H9 (cell line): Measurements from ENCODE around the gene GTF3C1. TPM values are rescaled to one million over a fixed set of nuclear protein-coding genes. Genes with fewer than 3 reads are reported as not detected.

ENCODE experiments used
- DNase-seq: peaks from one replicate; pipeline ENCODE4 v3.0.0-alpha.2; 2017
- H2AFZ ChIP-seq: one replicate; pipeline ENCODE4 v1.6.1; 2013; ENCODE audit warnings: mild to moderate bottlenecking, low read length, control low read depth, moderate library complexity
- H2AK5ac ChIP-seq: 2 replicates; pipeline ENCODE4 v1.6.1; 2013; ENCODE audit warnings: low read length, control low read depth, mixed read lengths; ENCODE audit not compliant: insufficient read length
- H2BK120ac ChIP-seq: one replicate; pipeline ENCODE4 v1.6.1; 2013; ENCODE audit warnings: low read depth, mild to moderate bottlenecking, low read length, control low read depth, inconsistent platforms; ENCODE audit not compliant: poor library complexity, severe bottlenecking
- H2BK12ac ChIP-seq: 2 replicates; pipeline ENCODE4 v1.6.1; 2013; ENCODE audit warnings: low read length, control low read depth, mixed read lengths, low read depth; ENCODE audit not compliant: insufficient read length
- H2BK15ac ChIP-seq: 2 replicates; pipeline ENCODE4 v1.6.1; 2013; ENCODE audit warnings: low read depth, low read length, control low read depth
- H2BK20ac ChIP-seq: one replicate; pipeline ENCODE4 v1.6.1; 2013; ENCODE audit warnings: low read depth, mild to moderate bottlenecking, low read length, control low read depth, inconsistent platforms; ENCODE audit not compliant: poor library complexity, severe bottlenecking
- H2BK5ac ChIP-seq: 2 replicates; pipeline ENCODE4 v1.6.1; 2013; ENCODE audit warnings: low read length, control low read depth, mixed read lengths; ENCODE audit not compliant: insufficient read length
- H3K14ac ChIP-seq: 2 replicates; pipeline ENCODE4 v1.6.1; 2013; ENCODE audit warnings: low read length, control low read depth; ENCODE audit not compliant: insufficient read depth
- H3K18ac ChIP-seq: 2 replicates; pipeline ENCODE4 v1.6.1; 2013; ENCODE audit warnings: low read depth, mild to moderate bottlenecking, mixed read lengths, low read length, control low read depth; ENCODE audit not compliant: insufficient read length
- H3K23ac ChIP-seq: 2 replicates; pipeline ENCODE4 v1.6.1; 2013; ENCODE audit warnings: low read length, control low read depth, mixed read lengths, low read depth; ENCODE audit not compliant: insufficient read length
- H3K23me2 ChIP-seq: 2 replicates; pipeline ENCODE4 v1.6.1; 2013; ENCODE audit warnings: low read depth, mild to moderate bottlenecking, mixed read lengths, low read length, control low read depth; ENCODE audit not compliant: insufficient read length, poor library complexity, severe bottlenecking
- H3K27ac ChIP-seq: 2 replicates; pipeline ENCODE4 v1.5.1; 2013; ENCODE audit warnings: low read length, control low read depth, mixed read lengths, low read depth; ENCODE audit not compliant: insufficient read length
- H3K27me3 ChIP-seq: 2 replicates; pipeline ENCODE4 v1.6.1; 2013; ENCODE audit warnings: low read length, control low read depth, inconsistent platforms; ENCODE audit not compliant: insufficient read depth
- H3K4ac ChIP-seq: 2 replicates; pipeline ENCODE4 v1.6.1; 2013; ENCODE audit warnings: low read depth, mild to moderate bottlenecking, control low read depth, inconsistent platforms, low read length, moderate library complexity
- H3K4me1 ChIP-seq: 2 replicates; pipeline ENCODE4 v1.6.1; 2013; ENCODE audit warnings: low read length, control low read depth, inconsistent platforms; ENCODE audit not compliant: insufficient read depth
- H3K4me2 ChIP-seq: 2 replicates; pipeline ENCODE4 v1.6.1; 2013; ENCODE audit warnings: low read length, control low read depth, mixed read lengths; ENCODE audit not compliant: insufficient read length, insufficient read depth
- H3K56ac ChIP-seq: 2 replicates; pipeline ENCODE4 v1.6.1; 2013; ENCODE audit warnings: low read depth, mild to moderate bottlenecking, mixed read lengths, low read length, control low read depth; ENCODE audit not compliant: insufficient read length
- H3K79me1 ChIP-seq: 2 replicates; pipeline ENCODE4 v1.6.1; 2013; ENCODE audit warnings: low read depth, mild to moderate bottlenecking, moderate library complexity, low read length, control low read depth, inconsistent platforms; ENCODE audit not compliant: insufficient read depth, poor library complexity, severe bottlenecking
- H3K79me2 ChIP-seq: 2 replicates; pipeline ENCODE4 v1.6.1; 2013; ENCODE audit warnings: low read length, control low read depth, inconsistent platforms; ENCODE audit not compliant: insufficient read depth
- H3K9ac ChIP-seq: 2 replicates; pipeline ENCODE4 v1.6.1; 2013; ENCODE audit warnings: low read length, control low read depth, mixed read lengths; ENCODE audit not compliant: insufficient read length; ENCODE audit errors: extremely low read depth
- H3K9me3 ChIP-seq: one replicate; pipeline ENCODE4 v1.6.1; 2013; ENCODE audit warnings: low read depth, low read length, inconsistent platforms; ENCODE audit not compliant: control insufficient read depth
- H3T11ph ChIP-seq: one replicate; pipeline ENCODE4 v1.6.1; 2013; ENCODE audit warnings: mild to moderate bottlenecking, low read length, control low read depth, inconsistent platforms
- H4K20me1 ChIP-seq: one replicate; pipeline ENCODE4 v1.6.1; 2013; ENCODE audit not compliant: control insufficient read depth, insufficient read length, insufficient read depth
- H4K5ac ChIP-seq: 2 replicates; pipeline ENCODE4 v1.6.1; 2013; ENCODE audit warnings: low read depth, mild to moderate bottlenecking, mixed read lengths, low read length, control low read depth; ENCODE audit not compliant: insufficient read length
- H4K8ac ChIP-seq: replicated peaks from 2 replicates; pipeline ENCODE4 v1.6.1; 2013; ENCODE audit warnings: low read length, control low read depth, mixed read lengths, low read depth; ENCODE audit not compliant: insufficient read length
- H4K91ac ChIP-seq: 2 replicates; pipeline ENCODE4 v1.6.1; 2013; ENCODE audit warnings: low read depth, mild to moderate bottlenecking, moderate library complexity, mixed read lengths, low read length, control low read depth; ENCODE audit not compliant: insufficient read length
- H3K27ac Mint-ChIP-seq, 3 experiments: 2 replicates in 2 of 3; 3 replicates in 1 of 3; pipeline ENCODE4 v1.8.0; 2020 to 2021; ENCODE audit warnings: mixed read lengths in 3 of 3, mild to moderate bottlenecking in 1 of 3, moderate library complexity in 1 of 3
- H3K27me3 Mint-ChIP-seq: 2 replicates; pipeline ENCODE4 v1.8.0; 2021; ENCODE audit warnings: low read depth, mild to moderate bottlenecking, moderate library complexity, mixed read lengths
- H3K36me3 Mint-ChIP-seq, 3 experiments: 2 replicates in 2 of 3; 3 replicates in 1 of 3; pipeline ENCODE4 v1.8.0; 2020 to 2021; ENCODE audit warnings: low read depth in 3 of 3, mixed read lengths in 3 of 3; ENCODE audit not compliant: insufficient read depth in 1 of 3
- H3K4me1 Mint-ChIP-seq, 2 experiments: 2 replicates each; pipeline ENCODE4 v1.8.0; 2020; ENCODE audit warnings: mixed read lengths in 2 of 2
- H3K4me3 Mint-ChIP-seq, 2 experiments: 2 replicates in 1 of 2; 3 replicates in 1 of 2; pipeline ENCODE4 v1.8.0; 2020 to 2021; ENCODE audit warnings: mild to moderate bottlenecking in 2 of 2, mixed read lengths in 2 of 2, moderate library complexity in 1 of 2
- H3K9me3 Mint-ChIP-seq, 2 experiments: 2 replicates in 1 of 2; 3 replicates in 1 of 2; pipeline ENCODE4 v1.8.0; 2020; ENCODE audit warnings: mild to moderate bottlenecking in 2 of 2, mixed read lengths in 2 of 2, moderate library complexity in 1 of 2
- WGBS: extraction: QIAGEN DNeasy Blood & Tissue Kit; methylation state at CpG from one replicate; pipeline ENCODE4 v1.1.7; 2013; ENCODE audit warnings: missing lambda C conversion rate, low lambda C conversion rate, mixed read lengths; ENCODE audit not compliant: insufficient read length; ENCODE audit errors: extremely low coverage; 5-methylcytosine and 5-hydroxymethylcytosine counted together
- total RNA-seq: library from RNA; stranded (reverse); gene quantifications from 2 replicates; pipeline ENCODE4 v1.2.1, GENCODE V29; 2021
- TF ChIP-seq, protein P1 (sequence below): fragments of 200-600 bp; sonication (generic); conservative IDR thresholded peaks from 3 replicates; pipeline ENCODE4 v1.8.0; 2021; ENCODE audit warnings: antibody characterized with exemption, mild to moderate bottlenecking

GTF3C1 gene
- total RNA-seq, 1 experiment from 2014 or later = 113 TPM

DNA sequence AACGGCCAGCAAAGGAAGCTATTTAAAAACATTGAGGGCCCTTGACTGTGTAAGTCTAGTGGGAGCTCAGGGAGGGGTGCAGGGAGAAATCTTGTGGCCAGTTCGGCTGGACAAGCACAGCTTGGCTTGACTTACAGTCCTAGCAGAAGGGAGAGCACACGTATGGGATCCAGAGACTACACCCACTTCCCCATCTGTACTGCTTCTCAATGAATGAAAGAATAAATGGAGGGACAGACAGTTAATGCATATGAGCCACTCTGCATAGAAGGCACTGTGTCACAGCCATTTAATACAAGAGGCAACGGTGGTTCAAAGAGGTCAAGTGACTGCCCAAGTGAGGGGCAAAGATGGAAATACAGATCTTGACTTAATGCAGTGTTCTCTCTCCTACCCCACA, 15.5 kb downstream of the GTF3C1 start:
- Histone ChIP-seq H2BK5ac (no peak overlapping the region), H3K56ac (no peak overlapping the region), H3K4me2 (no peak overlapping the region), H2BK15ac (no peak overlapping the region), H3K79me1 (no peaks in the 10 kb centered on the region), H2BK120ac (no peak overlapping the region), H3K23ac (no peak overlapping the region), H3K9ac (no peak overlapping the region), H3K18ac (no peak overlapping the region), H2AK5ac (no peak overlapping the region), H2AFZ (no peak overlapping the region), H2BK20ac (no peak overlapping the region), H3K4me1 (no peaks in the 10 kb centered on the region), H3K79me2 (no peaks in the 10 kb centered on the region), H3T11ph (no peak overlapping the region), H4K91ac (no peak overlapping the region), H4K20me1 (no peaks in the 10 kb centered on the region), H2BK12ac (no peak overlapping the region), H3K27ac (no peak overlapping the region), H3K9me3 (no peaks in the 10 kb centered on the region), H3K27me3 (no peaks in the 10 kb centered on the region), H4K8ac (no peak overlapping the region), H3K14ac (no peak overlapping the region), H3K4ac (no peak overlapping the region), H3K23me2 (no peaks in the 10 kb centered on the region), H4K5ac (no peak overlapping the region)
- H3K9me3 Mint-ChIP-seq = no peaks in the 10 kb centered on the region
- no peaks in the 10 kb centered on the region; the same call in 1 of the 2 replicates for H3K27me3 Mint-ChIP-seq
- peaks cover 54 to 91% (median 88%) of the 10 kb centered on the region in 3 experiments; a peak in 6 of 7 replicates for H3K36me3 Mint-ChIP-seq
- no CpG with 5 or more reads among the region's 4 CpGs for WGBS
- DNase-seq = no peak
- TF ChIP-seq, protein P1, sequence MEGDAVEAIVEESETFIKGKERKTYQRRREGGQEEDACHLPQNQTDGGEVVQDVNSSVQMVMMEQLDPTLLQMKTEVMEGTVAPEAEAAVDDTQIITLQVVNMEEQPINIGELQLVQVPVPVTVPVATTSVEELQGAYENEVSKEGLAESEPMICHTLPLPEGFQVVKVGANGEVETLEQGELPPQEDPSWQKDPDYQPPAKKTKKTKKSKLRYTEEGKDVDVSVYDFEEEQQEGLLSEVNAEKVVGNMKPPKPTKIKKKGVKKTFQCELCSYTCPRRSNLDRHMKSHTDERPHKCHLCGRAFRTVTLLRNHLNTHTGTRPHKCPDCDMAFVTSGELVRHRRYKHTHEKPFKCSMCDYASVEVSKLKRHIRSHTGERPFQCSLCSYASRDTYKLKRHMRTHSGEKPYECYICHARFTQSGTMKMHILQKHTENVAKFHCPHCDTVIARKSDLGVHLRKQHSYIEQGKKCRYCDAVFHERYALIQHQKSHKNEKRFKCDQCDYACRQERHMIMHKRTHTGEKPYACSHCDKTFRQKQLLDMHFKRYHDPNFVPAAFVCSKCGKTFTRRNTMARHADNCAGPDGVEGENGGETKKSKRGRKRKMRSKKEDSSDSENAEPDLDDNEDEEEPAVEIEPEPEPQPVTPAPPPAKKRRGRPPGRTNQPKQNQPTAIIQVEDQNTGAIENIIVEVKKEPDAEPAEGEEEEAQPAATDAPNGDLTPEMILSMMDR = no peak
- no peak overlapping the region for H3K4me3 Mint-ChIP-seq
- H3K4me1 Mint-ChIP-seq = no peaks in the 10 kb centered on the region
- H3K27ac Mint-ChIP-seq = peak overlapping the region in 1 of 3 experiments; percentile 30; a peak in 2 of 7 replicates
